Ectodermal cell (in vitro differentiated cells): ENCODE measurements around the gene MTOR.
"Not testable (repeated sequence)": the region's sequence is repeated elsewhere in the genome, so short reads cannot be mapped to it uniquely, and the experiment has no call there.

Experiments
- H3K27ac ChIP-seq: 2 replicates; pipeline ENCODE4 v1.7.0; 2013; ENCODE audit warnings: mild to moderate bottlenecking, low read depth, low read length; ENCODE audit not compliant: insufficient read depth, poor library complexity, severe bottlenecking
- H3K27me3 ChIP-seq: 2 replicates; pipeline ENCODE4 v1.7.0; 2013; ENCODE audit warnings: mild to moderate bottlenecking, low read length; ENCODE audit not compliant: insufficient read depth, control insufficient read depth, poor library complexity, severe bottlenecking
- H3K36me3 ChIP-seq: one replicate; pipeline ENCODE4 v1.7.0; 2013; ENCODE audit warnings: low read length; ENCODE audit not compliant: control insufficient read depth, insufficient read depth
- H3K4me1 ChIP-seq: one replicate; pipeline ENCODE4 v1.7.0; 2013; ENCODE audit warnings: low read length; ENCODE audit not compliant: control insufficient read depth, insufficient read depth
- H3K4me3 ChIP-seq: 2 replicates; pipeline ENCODE4 v1.7.0; 2013; ENCODE audit warnings: low read depth, low read length, control low read depth; ENCODE audit not compliant: insufficient read depth
- H3K9me3 ChIP-seq: 2 replicates; pipeline ENCODE4 v1.7.0; 2013; ENCODE audit warnings: mild to moderate bottlenecking, low read length, moderate library complexity; ENCODE audit not compliant: control insufficient read depth
- WGBS, 2 experiments: methylation state at CpG; one replicate each; pipeline ENCODE4 v1.1.7; 2013; ENCODE audit warnings: missing lambda C conversion rate in 2 of 2; 5-methylcytosine and 5-hydroxymethylcytosine counted together

MTOR gene

GRCh38 chr1:11083784-11084183 is 178.6 kb downstream of the MTOR start:
- 94% methylated on average over 2 of the region's 3 CpGs; no CpG with 5 or more reads in 1 of the 2 experiments for WGBS, 2 experiments

GRCh38 chr1:11080931-11081330 is 181.4 kb downstream of the MTOR start:
- Histone ChIP-seq H3K9me3 (no peaks in the 10 kb centered on the region), H3K27me3 (no peaks in the 10 kb centered on the region), H3K4me3 (no peak overlapping the region), H3K4me1 (no peaks in the 10 kb centered on the region), H3K36me3 (peaks cover 44% of the 10 kb centered on the region), H3K27ac (no peak overlapping the region)
- WGBS, 2 experiments: 95 to 98% methylated on average over 12 of the region's 12 CpGs

More at GRCh38 chr1:11083784-11084183, 178.6 kb downstream of the MTOR start:
- not testable (repeated sequence) for H3K4me1 ChIP-seq, H3K27ac ChIP-seq, H3K27me3 ChIP-seq, H3K9me3 ChIP-seq, H3K4me3 ChIP-seq
- H3K36me3 ChIP-seq: peaks cover 52% of the 10 kb centered on the region

GRCh38 chr1:11078631-11079030 is 183.7 kb downstream of the MTOR start:
- Histone ChIP-seq H3K27me3 (no peaks in the 10 kb centered on the region), H3K36me3 (peaks cover 50% of the 10 kb centered on the region), H3K4me3 (no peak overlapping the region), H3K27ac (no peak overlapping the region), H3K4me1 (no peaks in the 10 kb centered on the region), H3K9me3 (no peaks in the 10 kb centered on the region)
- 91 to 100% methylated on average over 2 of the region's 2 CpGs for WGBS, 2 experiments

DNA sequence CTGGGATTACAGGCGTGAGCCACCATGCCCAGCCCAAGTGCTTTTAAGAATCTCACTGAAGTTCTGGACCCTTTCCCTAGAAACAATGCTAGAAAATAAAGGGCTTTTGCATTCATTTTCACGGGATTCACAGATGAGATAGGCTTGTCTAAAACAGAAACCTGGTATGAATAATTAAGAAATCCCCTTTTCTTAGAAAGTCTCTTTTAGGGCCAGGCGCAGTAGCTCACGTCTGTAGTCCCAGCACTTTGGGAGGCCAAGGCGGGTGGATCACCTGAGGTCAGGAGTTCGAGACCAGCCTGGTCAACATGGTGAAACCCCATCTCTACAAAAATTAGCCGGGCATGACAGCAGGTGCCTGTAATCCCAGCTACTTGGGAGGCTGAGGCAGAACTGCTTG is 189.0 kb downstream of the MTOR start:
- H3K27ac ChIP-seq, H3K27me3 ChIP-seq, H3K4me3 ChIP-seq, H3K4me1 ChIP-seq, H3K9me3 ChIP-seq: not testable (repeated sequence)
- peaks cover 50% of the 10 kb centered on the region for H3K36me3 ChIP-seq
- 95 to 98% methylated on average over 7 of the region's 7 CpGs for WGBS, 2 experiments

- no peaks in the 10 kb centered on the region for H3K9me3 ChIP-seq
- no peak overlapping the region for H3K27ac ChIP-seq
- WGBS, 2 experiments: 79% methylated on average over 13 of the region's 13 CpGs
- no peaks in the 10 kb centered on the region for H3K27me3 ChIP-seq
- no peaks in the 10 kb centered on the region for H3K4me1 ChIP-seq
- H3K4me3 ChIP-seq: no peak overlapping the region
- H3K36me3 ChIP-seq: peaks cover 55% of the 10 kb centered on the region
Observed at GRCh38 chr1:11072216-11072917, 190.0 kb downstream of the MTOR start.

GRCh38 chr1:11071463-11072215 is 190.7 kb downstream of the MTOR start:
- H3K4me1 ChIP-seq: no peaks in the 10 kb centered on the region
- no peaks in the 10 kb centered on the region for H3K27me3 ChIP-seq
- 91% methylated on average over 15 of the region's 15 CpGs for WGBS, 2 experiments
- H3K9me3 ChIP-seq: no peaks in the 10 kb centered on the region
- no peak overlapping the region for H3K27ac ChIP-seq
- peaks cover 53% of the 10 kb centered on the region for H3K36me3 ChIP-seq
- no peak overlapping the region for H3K4me3 ChIP-seq

- Histone ChIP-seq H3K36me3 (peaks cover 56% of the 10 kb centered on the region), H3K4me3 (no peak overlapping the region), H3K27me3 (no peaks in the 10 kb centered on the region), H3K4me1 (no peaks in the 10 kb centered on the region), H3K27ac (no peak overlapping the region), H3K9me3 (no peaks in the 10 kb centered on the region)
- 94 to 95% methylated on average over 11 of the region's 11 CpGs for WGBS, 2 experiments
Observed at GRCh38 chr1:11070876-11071275, 191.5 kb downstream of the MTOR start.

- 96 to 97% methylated on average over 17 of the region's 17 CpGs for WGBS, 2 experiments
- Histone ChIP-seq H3K9me3 (no peaks in the 10 kb centered on the region), H3K27me3 (no peaks in the 10 kb centered on the region), H3K36me3 (peaks cover 61% of the 10 kb centered on the region), H3K4me1 (no peaks in the 10 kb centered on the region), H3K27ac (no peak overlapping the region), H3K4me3 (no peak overlapping the region)
Observed at GRCh38 chr1:11068600-11069473, 193.5 kb downstream of the MTOR start.

DNA sequence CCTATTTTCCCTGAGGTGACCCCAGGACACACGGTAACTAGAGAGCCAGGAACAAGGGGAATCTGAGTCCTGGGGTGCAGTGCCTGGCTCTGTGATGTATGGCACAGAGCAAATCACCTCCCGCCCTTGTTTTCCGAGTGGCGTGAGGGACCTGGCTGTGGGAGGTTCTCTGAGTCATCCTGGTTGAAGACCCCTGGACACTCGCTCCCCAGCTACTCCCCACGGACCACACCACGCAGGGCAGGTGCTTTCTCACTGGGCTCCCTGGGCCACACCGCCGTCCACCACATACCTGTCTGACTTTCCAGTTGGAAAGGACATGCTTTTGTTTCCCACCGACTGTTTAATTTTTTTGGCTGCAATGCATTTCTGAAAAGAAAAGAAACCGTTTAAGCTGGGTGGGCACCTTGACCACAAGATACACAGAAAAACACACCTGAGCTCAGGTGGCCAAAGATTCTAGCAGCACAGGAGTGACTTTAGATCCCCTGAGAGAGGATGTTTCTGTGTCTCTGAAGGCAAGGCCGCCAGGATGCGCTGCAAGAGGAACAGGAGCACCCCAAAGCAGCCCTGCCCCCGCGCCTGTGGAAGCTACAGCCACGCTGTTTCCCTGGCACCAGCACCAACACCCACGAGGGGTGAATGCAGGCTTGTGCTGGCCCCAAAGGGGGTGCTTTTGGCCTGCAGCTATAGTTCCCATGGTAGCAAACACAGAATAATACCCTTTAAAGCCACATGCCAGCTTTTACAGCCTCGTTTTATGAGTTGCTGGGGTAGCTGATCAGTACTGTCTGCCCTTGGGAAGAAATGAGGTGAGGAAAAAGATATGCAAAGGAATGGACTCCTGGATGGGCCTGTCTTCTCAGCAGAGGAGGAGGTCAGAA is 194.4 kb downstream of the MTOR start:
- Histone ChIP-seq H3K27ac (no peak overlapping the region), H3K9me3 (no peaks in the 10 kb centered on the region), H3K4me1 (no peaks in the 10 kb centered on the region), H3K4me3 (no peak overlapping the region), H3K27me3 (no peaks in the 10 kb centered on the region), H3K36me3 (peaks cover 61% of the 10 kb centered on the region)
- WGBS, 2 experiments: 94 to 95% methylated on average over 18 of the region's 18 CpGs
